ENCODE results near the gene GPR25. TPM values are rescaled to one million over a fixed set of nuclear protein-coding genes. Genes with fewer than 3 reads are reported as not detected.

Gene GPR25
- total RNA-seq, 2 experiments from 2014 or later: 2.7 to 3.3 TPM

DNA sequence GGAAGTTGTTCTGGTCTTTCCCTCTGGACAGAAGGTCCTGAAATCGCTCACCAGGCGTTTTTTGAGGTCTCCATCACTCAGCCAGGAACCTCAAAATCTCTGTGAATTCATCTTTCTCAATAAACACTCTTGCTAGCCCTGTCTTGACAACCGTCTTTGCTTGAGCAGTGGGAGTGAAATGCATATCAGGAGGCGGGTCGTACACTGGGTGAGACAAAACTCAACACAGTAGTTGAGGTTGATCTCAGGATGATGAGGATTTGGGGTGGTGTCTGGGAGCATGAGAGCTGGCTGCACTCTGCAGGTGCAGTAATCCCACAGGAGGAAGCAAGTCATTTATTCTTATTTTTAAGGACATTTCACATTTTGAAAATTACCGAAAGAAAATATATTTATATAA is 1.9 kb downstream of the GPR25 start:
- Histone ChIP-seq H3K9me3 (ENCODE audit: control insufficient read depth in 1 of 2, insufficient read depth in 1 of 2, low read length in 2 of 2) (peaks cover 0 to 5% of the 10 kb centered on the region in 2 experiments), H3K36me3 (ENCODE audit: insufficient read depth, low read length) (no peaks in the 10 kb centered on the region), H3K27me3 (ENCODE audit: control insufficient read depth in 1 of 2, insufficient read depth in 2 of 2, low read length in 2 of 2) (peaks cover 3 to 4% of the 10 kb centered on the region in 2 experiments), H3K27ac (ENCODE audit: low read depth in 1 of 2, low read length in 2 of 2) (no peak overlapping the region), H3K4me3 (ENCODE audit: low read length) (peak overlapping the region; percentile 46), H3K4me1 (ENCODE audit: insufficient read depth, low read length) (peaks cover 73% of the 10 kb centered on the region)
- Mint-ChIP-seq H3K4me1 (ENCODE audit: low read depth) (peaks cover 68% of the 10 kb centered on the region), H3K27me3 (peaks cover 41% of the 10 kb centered on the region), H3K9me3 (no peaks in the 10 kb centered on the region), H3K4me3 (peak overlapping the region; percentile 85), H3K36me3 (ENCODE audit: low read depth) (no peaks in the 10 kb centered on the region), H3K27ac (peak overlapping the region; percentile 77)
- intact Hi-C loops (cut with DNase I, micrococcal nuclease): no loop called here
- no peak for DNase-seq
- ATAC-seq (ENCODE audit: poor library complexity): no peak
- ChIA-PET POLR2A (interaction anchor here (0.9 to 1.1 kb wide), 2 partner anchors 12 to 31 kb away, joined by 3 to 4 read pairs; no protein-coding TSS in a partner anchor), CTCF (no interaction called here)
- TF ChIP-seq, protein P1, sequence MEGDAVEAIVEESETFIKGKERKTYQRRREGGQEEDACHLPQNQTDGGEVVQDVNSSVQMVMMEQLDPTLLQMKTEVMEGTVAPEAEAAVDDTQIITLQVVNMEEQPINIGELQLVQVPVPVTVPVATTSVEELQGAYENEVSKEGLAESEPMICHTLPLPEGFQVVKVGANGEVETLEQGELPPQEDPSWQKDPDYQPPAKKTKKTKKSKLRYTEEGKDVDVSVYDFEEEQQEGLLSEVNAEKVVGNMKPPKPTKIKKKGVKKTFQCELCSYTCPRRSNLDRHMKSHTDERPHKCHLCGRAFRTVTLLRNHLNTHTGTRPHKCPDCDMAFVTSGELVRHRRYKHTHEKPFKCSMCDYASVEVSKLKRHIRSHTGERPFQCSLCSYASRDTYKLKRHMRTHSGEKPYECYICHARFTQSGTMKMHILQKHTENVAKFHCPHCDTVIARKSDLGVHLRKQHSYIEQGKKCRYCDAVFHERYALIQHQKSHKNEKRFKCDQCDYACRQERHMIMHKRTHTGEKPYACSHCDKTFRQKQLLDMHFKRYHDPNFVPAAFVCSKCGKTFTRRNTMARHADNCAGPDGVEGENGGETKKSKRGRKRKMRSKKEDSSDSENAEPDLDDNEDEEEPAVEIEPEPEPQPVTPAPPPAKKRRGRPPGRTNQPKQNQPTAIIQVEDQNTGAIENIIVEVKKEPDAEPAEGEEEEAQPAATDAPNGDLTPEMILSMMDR (IDR thresholded peaks at IDR 0.05): no peak

DNA sequence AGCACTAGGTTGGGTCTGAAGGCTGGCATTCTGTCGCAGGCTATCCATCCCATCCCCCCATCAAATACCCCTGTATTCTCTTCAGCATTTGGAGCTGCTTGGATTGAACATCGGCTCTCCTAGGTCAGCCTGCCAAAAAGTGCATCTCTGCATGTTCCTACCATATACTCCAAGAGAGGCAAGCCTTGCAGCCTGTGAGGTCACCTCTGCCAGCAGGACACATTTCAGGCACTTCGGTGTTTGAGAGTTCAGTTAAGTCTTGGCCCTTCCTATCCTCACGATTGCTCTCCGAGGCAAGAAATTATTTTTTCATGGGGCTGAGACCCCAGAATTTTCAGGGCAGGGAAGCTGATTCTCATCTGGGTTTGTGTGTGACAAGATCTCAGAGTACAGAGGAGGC is 2.6 kb downstream of the GPR25 start:
- H3K9me3 ChIP-seq (ENCODE audit: control insufficient read depth in 1 of 2, insufficient read depth in 1 of 2, low read length in 2 of 2): peaks cover 0 to 5% of the 10 kb centered on the region in 2 experiments
- peaks cover 71% of the 10 kb centered on the region for H3K4me1 ChIP-seq (ENCODE audit: insufficient read depth, low read length)
- Mint-ChIP-seq H3K27me3 (peaks cover 41% of the 10 kb centered on the region), H3K36me3 (ENCODE audit: low read depth) (no peaks in the 10 kb centered on the region), H3K4me1 (ENCODE audit: low read depth) (peaks cover 61% of the 10 kb centered on the region), H3K4me3 (peak overlapping the region; percentile 26), H3K9me3 (no peaks in the 10 kb centered on the region), H3K27ac (peak overlapping the region; percentile 77)
- no peaks in the 10 kb centered on the region for H3K36me3 ChIP-seq (ENCODE audit: insufficient read depth, low read length)
- no peak overlapping the region for H3K27ac ChIP-seq (ENCODE audit: low read depth in 1 of 2, low read length in 2 of 2)
- intact Hi-C loops (cut with DNase I, micrococcal nuclease): no loop called here
- TF ChIP-seq, protein P1 (IDR thresholded peaks at IDR 0.05): no peak
- peaks cover 3 to 4% of the 10 kb centered on the region in 2 experiments for H3K27me3 ChIP-seq (ENCODE audit: control insufficient read depth in 1 of 2, insufficient read depth in 2 of 2, low read length in 2 of 2)
- ChIA-PET POLR2A (interaction anchor here (0.6 to 3.2 kb wide), 5 partner anchors 9 to 206 kb away, joined by 3 to 18 read pairs (median 4); partner anchors contain the start of gene DDX59), CTCF (no interaction called here)
- no peak overlapping the region for H3K4me3 ChIP-seq (ENCODE audit: low read length)
- ATAC-seq (ENCODE audit: poor library complexity) (no peak), DNase-seq (no peak)

DNA sequence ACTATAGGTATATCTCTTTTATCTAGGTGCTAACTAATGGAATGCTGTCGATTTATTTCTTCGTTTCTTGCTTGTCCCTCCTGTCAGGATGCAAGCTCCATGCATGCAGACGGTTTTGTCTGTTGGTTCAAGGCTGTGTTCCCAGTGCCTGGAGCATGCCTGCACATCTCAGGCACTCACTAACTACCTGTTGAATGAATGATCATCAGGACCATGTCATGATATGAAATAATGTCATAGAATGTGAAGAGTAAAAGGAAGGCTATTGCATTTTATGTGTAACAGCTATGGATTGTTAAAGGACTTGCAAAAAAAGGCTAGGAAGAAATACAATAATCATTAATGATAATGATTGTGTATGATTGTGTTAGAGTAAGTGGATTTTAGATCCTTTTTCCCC is 4.2 kb downstream of the GPR25 start:
- ChIA-PET CTCF (no interaction called here), POLR2A (interaction anchor here (0.6 to 3.2 kb wide), 6 partner anchors 11 to 1465 kb away, joined by 3 to 18 read pairs (median 4); partner anchors contain the start of gene UBE2T)
- DNase-seq (no peak), ATAC-seq (ENCODE audit: poor library complexity) (no peak)
- Mint-ChIP-seq H3K4me3 (peak overlapping the region; percentile 0), H3K27ac (peak overlapping the region; percentile 5), H3K4me1 (ENCODE audit: low read depth) (peaks cover 45% of the 10 kb centered on the region), H3K9me3 (no peaks in the 10 kb centered on the region), H3K27me3 (peaks cover 26% of the 10 kb centered on the region), H3K36me3 (ENCODE audit: low read depth) (no peaks in the 10 kb centered on the region)
- Histone ChIP-seq H3K36me3 (ENCODE audit: insufficient read depth, low read length) (no peaks in the 10 kb centered on the region), H3K27me3 (ENCODE audit: control insufficient read depth in 1 of 2, insufficient read depth in 2 of 2, low read length in 2 of 2) (peaks cover 3 to 4% of the 10 kb centered on the region in 2 experiments), H3K9me3 (ENCODE audit: control insufficient read depth in 1 of 2, insufficient read depth in 1 of 2, low read length in 2 of 2) (peaks cover 0 to 5% of the 10 kb centered on the region in 2 experiments), H3K4me3 (ENCODE audit: low read length) (no peak overlapping the region), H3K27ac (ENCODE audit: low read depth in 1 of 2, low read length in 2 of 2) (no peak overlapping the region), H3K4me1 (ENCODE audit: insufficient read depth, low read length) (peaks cover 64% of the 10 kb centered on the region)
- TF ChIP-seq, protein P1 (IDR thresholded peaks at IDR 0.05): no peak
- intact Hi-C loops (cut with DNase I, micrococcal nuclease): no loop called here
